SH-SY5Y (cell line): ENCODE results near the gene TFF3.

ENCODE experiments used
- GATA2 ChIP-seq: IDR thresholded peaks from 2 replicates; pipeline ENCODE4 v1.6.1; 2011; ENCODE audit warnings: mild to moderate bottlenecking, low read depth, low read length
- GATA3 ChIP-seq: IDR thresholded peaks from 2 replicates; pipeline ENCODE4 v1.6.1; 2011; ENCODE audit warnings: low read depth, mild to moderate bottlenecking, low read length, moderate library complexity

DNA sequence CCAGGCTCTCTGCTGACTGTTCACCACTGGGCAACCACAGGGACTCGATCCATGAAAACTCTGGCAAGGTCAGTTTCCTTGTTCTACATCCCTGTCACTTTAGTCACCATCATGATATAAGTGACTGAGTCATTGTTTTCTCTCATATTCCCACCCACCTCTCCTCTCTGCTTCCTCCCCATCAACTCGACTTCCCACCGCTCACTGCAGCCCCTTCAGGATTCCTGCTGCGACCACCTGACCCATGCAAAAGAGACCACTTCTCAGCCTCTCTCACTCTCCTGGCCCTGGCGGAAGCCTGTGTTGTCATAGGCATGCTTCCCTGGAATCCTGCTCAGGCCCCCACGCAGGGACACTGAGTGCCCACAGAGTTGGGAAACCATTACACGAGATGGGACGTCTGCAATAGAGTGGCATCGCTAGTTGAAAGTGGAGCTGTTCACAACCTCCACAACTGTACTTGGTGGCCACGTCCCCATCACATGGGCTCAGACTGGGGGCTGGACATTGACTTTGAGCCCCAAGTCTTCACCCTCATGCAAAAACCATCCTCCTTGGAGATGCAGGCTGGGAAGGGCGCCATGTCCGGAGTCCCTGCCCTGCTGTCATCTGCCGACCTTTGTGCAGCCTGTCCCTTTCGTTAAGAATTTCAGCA is 37.4 kb upstream of the TFF3 start:
- TF ChIP-seq GATA3 (no peak), GATA2 (no peak)
